Erythroblast (primary cell): Measurements from ENCODE around the gene CD93.

Experiments
- GATA1 ChIP-seq: IDR thresholded peaks from 2 replicates; pipeline ENCODE4 v1.6.1; 2011; ENCODE audit warnings: low read depth, mild to moderate bottlenecking, control low read depth, low read length, moderate library complexity
- POLR2A ChIP-seq: IDR thresholded peaks from 2 replicates; pipeline ENCODE4 v1.6.1; 2011; ENCODE audit warnings: mild to moderate bottlenecking, low read length

DNA sequence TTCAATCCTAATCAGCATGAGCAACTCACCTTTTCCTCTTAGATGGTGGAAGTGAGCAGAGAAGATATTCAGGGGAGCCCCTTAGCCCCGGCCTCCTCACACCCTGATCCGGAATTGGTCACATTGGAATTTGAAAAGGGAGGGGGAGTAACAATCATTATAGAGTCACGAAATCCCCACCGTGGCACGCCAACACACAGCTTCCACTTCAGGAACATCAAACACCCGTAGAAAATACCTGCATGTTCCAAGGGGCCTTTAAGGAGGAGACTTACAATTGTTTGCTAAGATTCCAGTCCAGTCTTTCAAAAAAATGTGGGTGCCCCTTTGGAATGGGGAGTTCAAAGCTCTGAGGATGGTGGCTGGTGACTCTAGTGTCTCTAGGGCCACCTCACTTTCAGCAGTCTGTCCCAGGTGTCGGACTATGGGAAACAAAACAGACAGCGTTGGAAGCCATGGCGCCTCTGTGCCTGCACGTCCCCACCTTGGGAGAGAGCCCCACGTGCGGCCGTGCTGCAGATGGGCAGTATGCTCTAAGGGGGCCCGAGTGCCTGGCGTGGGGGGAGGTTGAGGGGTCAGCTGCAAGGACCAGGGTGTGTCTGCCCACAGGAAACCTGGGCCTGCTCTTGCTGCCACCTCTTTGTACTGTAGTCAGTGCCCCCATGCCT lies 2.4 kb downstream of the CD93 start:
- TF ChIP-seq POLR2A: no peak
- TF ChIP-seq GATA1: no peak
